ENCODE measurements around the gene PGGHG.
"Not testable (repeated sequence)": the region's sequence is repeated elsewhere in the genome, so short reads cannot be mapped to it uniquely, and the experiment has no call there.

PGGHG gene

DNA sequence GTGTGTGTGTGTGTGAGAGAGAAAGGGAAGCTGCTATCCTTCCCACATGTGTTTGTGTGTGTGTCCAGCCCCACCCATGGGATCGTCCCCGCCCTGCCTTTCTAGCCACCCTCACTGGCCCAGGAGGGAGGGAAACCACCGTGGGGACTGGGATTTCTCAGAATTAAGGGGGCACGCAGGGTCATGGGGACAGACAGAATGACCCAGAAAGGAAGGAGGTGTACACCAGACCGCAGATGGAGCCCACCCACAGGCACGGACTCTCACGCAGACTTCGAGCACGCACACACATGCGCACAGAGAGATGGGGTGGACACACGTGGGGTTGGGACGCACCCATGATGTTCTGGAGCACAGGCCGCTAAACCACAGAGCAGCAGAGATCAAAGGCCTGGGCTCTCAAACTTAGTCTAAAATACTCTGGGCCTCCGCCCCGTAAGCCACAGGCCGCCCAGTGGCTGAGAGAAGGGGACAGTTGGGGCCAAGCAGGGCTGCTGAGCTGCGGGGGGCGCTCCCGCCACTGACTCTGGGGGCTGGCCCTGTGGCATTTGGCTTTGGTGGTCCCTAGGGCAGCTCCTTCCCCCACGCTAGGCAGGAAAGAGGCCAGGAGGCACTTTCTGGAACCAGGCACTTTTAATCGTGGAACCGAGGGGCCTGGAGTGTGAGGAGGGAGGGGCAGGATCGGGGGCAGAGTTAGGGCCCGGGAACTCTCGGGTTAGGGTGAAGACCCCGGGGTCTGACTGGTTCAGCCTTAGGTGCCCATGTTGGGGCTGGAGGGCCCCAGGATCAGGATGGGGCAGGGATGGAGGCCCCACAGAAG, 8.9 kb downstream of the PGGHG start:
- no peak for DNase-seq (ENCODE audit: low read depth in 2 of 2)

DNA sequence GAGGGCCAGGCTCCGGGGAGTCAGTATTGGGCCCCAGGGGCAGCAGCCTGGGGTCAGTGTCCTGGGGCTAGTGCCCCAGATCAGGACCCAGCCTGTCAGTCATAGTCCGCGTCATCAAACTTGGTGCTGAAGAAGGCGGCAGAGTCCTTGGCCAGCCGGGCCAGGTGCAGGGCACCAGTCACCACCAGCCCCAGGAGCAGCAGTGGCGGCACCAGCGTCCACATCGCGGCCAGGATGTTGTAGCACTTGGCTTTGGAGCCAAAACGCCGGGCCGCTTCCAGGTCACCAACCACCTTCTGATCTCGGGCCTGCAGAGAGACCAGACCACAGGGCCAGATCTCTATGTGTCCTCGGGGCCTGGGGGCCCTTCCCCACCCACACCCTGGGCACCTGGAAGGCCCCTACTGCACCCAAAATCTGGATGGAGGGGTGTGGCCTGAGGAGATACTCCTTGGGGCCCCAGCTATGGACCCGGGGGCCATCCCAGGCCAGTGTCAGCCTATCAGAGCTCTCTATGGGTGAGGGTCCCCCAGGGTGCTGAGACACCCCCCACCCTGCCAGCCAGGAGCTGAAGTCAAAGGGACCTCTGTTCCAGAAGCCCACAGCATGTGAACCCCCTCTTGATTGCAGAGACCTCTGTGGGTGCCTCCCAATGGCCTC, 9.6 kb downstream of the PGGHG start:
- no peak for DNase-seq (ENCODE audit: low read depth in 2 of 2)

GRCh38 chr11:299081-299891, 10.4 kb downstream of the PGGHG start, which contains the start of gene IFITM5:
TSS of gene IFITM5 (minus strand) at chr11:299526. CDS start at chr11:299490, 36 bp downstream.
- DNase-seq (ENCODE audit: low read depth in 2 of 2): no peak

DNA sequence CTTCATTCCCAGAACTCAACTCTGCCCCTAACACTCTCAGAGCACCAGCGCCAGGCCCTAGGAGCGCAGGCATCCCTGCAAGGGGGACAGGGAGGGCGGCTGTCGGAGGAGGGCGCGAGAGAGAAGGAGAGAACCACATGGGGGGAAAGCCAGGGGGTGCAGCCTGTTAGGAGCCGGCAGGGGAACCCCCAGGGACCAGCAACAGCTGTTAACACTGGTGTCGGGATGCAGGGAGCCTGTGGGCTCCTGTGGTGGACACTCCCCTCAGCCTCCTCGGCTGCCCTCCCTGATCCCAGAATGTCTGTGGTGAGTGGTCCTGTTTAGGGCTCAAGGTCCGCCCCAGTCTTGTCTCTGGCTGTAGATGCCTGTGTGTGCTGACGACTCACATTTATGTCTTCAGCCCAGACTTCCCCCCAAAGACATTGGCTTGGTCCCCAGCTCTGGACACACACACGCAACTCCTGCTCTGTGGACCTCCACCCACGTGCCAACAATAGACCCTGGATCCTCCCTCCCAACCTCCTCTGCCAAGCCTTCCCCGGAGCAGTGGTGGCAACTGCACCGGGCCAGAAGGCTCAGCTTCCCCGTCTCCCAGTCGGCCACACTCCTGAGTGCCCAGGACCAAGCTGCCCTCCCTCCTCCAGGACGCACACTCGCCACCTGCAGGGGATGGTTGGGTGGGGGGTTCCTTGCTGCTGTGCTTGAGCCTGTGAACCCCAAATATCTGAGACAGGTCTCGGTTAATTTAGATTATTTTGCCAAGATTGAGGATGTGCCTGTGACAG, 11.2 kb downstream of the PGGHG start:
- DNase-seq (ENCODE audit: low read depth in 2 of 2): no peak

- DNase-seq (ENCODE audit: low read depth in 2 of 2): no peak
Observed at GRCh38 chr11:303363-303762, 14.4 kb downstream of the PGGHG start.

- DNase-seq (ENCODE audit: low read depth in 2 of 2): no peak
Observed at GRCh38 chr11:304061-304506, 15.2 kb downstream of the PGGHG start.

DNA sequence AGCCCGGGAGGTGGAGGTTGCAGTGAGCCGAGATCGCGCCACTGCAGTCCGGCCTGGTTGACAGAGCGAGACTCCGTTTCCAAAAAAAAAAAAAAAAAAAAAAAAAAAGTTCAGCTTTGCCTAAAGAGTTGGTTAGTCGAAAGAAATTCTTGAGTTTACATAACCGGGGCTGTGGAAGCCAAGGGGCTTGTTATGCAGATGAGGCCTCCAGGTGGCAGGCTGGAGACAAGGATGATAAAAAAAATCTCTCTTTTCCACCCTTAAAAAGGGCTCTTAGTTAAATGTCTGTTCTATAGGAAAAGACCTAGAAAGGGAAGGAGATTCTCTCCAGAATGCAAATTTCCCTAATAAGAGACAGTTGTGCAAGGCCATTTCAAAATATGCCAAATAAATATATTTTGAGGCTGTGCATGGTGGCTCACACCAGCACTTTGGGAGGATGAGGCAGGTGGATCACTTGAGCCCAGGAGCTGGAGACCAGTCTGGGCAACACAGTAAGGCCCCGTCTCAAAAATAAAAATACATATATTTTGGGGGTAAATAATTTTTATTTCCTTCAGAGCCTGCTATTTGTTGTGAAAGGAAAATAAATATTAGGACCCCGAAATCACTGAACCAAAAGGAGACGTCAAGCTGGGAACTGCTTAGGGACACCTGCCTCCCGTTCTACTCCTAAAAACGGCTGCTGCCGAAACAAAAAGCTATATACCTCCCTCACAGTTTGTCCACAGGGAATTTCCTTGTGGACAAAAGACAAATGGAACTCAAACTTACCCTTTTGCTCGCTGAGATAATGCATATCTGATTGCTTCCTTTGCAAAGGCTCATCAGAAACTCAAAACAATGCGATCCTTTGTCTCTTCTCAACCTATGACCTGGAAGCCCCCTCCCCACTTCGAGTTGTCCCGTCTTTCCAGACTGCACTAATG, 16.3 kb downstream of the PGGHG start:
- no peak for DNase-seq (ENCODE audit: low read depth in 2 of 2)

DNA sequence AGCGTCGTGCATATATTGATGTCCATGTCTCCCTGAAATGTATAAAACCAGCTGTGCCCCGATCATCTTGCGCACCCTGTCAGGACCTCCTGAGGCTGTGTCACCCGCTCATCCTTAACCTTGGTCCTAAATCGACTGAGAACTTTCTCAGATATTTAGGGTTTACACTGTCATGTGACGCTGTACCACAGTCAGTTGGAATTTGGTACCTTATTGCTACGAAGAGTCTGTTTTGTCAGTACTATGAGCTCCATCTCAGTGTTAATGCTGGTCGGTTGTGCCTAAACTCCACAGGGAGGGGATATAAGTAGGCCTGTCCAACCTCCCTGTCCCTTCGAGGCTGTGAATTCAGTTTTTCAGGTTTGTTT, 16.9 kb downstream of the PGGHG start:
- no peak for DNase-seq (ENCODE audit: low read depth in 2 of 2)

DNA sequence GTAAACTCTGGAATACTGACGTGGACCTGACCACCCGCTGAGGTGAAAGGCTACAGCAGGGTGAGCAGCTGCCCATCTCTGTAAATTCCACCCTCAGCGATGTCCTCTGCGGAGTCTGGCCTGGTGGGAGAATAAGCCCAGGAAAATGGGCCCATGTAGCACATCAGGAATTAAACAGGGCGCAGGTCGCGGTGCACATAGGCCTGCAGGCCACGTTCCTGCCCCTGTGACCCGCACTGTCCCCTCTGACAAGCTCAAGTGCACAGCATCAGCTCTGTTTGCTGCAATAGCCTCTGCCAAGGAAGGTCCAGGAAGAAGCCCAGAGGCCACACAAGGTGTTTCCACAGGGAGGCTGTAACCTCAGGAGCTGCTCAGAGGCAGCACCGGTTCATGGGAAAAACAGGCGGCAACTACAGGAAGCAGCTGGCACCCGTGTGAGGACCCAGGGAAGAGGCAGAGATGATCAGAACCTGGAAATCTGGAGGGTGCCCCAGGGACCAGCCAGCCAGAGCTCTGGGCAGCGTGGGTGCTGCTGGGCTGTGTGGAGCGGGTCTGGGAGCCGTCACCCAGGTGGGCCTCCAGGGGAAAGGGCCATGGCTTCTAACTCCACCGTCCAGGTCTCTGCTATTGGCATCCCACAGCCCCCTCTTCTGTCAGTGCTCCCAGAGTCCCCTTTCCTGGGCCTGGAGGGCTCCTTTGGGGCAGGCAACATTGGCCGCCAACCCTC, 17.9 kb downstream of the PGGHG start:
- no peak for DNase-seq (ENCODE audit: low read depth in 2 of 2)

- DNase-seq (ENCODE audit: low read depth in 2 of 2): not testable (repeated sequence)
Observed at GRCh38 chr11:307766-308708, 19.1 kb downstream of the PGGHG start, which contains the start of gene IFITM2. TSS of gene IFITM2 (plus strand) at chr11:307816. CDS start at chr11:308193, 377 bp downstream.

DNA sequence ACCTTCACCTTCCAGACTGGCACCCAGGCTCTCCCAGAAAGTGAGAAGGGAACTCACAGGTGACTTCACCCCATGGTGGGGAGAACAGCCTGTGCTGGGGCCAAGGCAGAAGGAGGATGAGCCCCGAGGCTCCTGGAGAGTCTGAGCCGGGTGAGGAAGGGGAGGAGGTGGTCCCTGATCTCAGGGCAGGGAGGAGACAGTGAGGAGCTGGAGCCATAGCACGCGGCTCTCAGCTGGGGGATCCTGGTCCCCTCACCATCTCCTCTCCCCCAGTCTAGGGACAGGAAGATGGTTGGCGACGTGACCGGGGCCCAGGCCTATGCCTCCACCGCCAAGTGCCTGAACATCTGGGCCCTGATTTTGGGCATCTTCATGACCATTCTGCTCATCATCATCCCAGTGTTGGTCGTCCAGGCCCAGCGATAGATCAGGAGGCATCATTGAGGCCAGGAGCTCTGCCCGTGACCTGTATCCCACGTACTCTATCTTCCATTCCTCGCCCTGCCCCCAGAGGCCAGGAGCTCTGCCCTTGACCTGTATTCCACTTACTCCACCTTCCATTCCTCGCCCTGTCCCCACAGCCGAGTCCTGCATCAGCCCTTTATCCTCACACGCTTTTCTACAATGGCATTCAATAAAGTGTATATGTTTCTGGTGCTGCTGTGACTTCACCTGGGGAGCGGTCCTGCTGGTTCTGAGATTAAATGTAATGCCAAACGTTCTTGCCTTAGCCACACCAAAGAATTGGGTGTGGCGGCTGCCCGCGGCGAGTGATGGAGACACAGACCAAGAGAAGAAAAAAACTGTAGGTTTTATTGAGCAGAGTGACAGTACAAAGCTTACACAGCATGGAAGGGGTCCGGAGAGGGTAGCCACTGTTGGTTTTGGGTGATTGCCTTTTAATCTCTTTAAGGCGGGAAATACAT, 20.1 kb downstream of the PGGHG start:
- DNase-seq (ENCODE audit: low read depth in 2 of 2): not testable (repeated sequence)

DNA sequence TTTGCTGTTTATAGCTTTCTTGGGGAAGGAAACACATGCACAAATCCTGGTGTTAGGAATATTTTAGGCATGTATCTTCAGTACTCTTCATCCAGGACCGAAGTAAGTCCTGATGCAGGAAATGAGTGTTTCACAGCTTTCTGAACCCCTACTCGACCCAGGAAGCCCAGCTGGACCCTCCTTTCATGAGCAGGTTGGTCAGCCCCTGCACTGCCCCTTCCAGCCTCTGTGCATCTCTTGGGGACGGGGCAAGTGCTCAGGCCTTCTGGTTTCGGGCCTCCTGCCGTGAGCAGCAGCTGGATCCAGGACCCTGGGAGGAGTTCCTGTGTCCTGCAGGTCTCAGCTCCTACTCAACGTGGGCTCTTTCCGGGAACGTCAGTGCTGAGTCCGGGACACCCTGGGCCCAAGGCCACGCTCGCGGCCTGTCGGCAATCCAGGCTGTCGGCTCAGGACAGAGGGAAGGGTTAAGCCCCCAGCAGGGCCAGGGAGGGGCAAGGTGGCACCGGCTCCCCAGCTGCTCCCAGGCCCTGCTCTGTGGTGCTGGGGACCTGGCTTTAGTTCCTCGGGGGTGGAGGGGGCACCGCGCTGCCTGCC, 21.1 kb downstream of the PGGHG start:
- not testable (repeated sequence) for DNase-seq (ENCODE audit: low read depth in 2 of 2)

DNA sequence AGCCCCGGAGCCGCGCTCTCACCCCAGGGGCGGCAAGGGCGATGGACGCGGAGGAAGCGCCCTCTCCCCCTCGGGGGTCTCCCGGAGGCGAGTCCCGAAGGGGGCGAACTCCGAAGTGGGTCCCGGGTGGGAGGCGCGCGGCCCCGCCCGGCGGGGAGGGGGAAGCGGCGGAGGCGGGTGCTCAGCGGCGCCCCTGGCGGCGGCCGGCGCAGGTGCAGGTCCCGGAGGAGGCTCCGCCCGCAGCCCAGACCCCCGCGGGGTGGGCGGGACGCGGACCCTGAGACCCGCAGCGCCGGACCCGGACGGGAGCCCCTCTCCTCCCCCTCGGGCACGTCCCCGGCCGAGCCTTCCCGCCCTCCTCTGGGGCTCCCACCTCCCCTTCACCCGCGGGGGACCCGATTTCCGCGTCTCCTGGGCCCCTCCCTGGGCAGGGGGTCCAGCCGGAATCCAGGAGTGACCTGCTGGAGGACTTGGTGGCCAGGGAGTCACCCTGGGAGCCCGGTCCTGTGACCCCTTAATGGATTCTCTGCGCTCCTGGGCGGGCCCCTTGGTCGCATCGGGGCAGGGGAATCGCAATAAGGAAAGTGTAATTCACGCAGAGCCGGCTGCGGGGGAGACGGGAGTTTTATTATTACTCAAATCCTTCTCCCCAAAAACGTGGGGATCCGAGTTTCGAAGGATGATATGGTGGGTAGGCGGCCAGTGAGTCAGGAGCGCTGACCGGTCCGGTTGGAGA, 22.3 kb downstream of the PGGHG start:
- not testable (repeated sequence) for DNase-seq (ENCODE audit: low read depth in 2 of 2)

GRCh38 chr11:312092-312816, 23.3 kb downstream of the PGGHG start:
- no peak for DNase-seq (ENCODE audit: low read depth in 2 of 2)

DNA sequence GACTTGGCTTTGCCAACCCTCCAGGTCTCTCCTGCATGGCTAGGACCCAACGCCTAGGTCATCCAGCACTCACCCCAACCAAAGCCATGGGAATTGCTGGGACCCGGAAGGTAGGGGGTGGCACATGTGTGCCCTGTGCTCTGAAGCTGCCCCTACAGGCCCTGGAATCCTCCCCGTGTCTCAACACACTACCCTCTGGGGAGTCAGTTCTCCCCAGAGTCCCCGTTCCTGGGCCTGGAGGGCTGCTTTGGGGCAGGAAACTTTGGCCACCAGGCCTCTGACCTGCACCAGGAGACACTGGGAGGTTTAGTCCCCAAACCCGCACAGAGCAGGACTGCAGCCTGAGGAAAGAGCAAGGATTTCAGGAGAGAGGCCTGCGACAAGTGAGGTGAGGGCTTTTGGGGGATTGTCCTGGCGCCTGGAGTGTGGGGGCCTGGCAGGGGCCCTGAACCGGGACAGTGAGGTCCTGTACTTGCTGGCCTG, 24.4 kb downstream of the PGGHG start:
- no peak for DNase-seq (ENCODE audit: low read depth in 2 of 2)

Data from stimulated activated CD4-positive, alpha-beta T cell treated with anti-CD3 and anti-CD28 coated beads, Interleukin-1b, Interleukin-23, amount 100 ng/mL, for 1 hour (primary cell).